ENCODE data around the gene ZDHHC14.

DNA sequence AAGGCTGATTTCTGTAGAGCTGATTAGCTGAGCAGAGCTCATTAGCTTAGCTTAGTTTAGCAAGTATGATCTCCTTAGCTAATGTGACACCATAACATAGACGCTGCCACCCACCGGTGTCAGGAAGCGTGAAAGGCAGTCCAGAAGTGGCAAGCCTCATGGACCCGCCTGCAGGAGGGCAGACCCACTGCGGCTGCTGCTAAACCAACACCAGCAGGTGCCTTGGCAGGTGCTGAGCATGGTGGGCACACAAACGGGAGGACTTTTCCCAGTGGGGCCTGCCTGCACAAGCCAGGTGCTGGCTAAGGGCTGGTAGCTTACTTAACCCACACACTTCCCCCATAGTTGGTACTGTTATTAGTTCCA lies 22.7 kb downstream of the ZDHHC14 start:
- TF ChIP-seq, protein P1, sequence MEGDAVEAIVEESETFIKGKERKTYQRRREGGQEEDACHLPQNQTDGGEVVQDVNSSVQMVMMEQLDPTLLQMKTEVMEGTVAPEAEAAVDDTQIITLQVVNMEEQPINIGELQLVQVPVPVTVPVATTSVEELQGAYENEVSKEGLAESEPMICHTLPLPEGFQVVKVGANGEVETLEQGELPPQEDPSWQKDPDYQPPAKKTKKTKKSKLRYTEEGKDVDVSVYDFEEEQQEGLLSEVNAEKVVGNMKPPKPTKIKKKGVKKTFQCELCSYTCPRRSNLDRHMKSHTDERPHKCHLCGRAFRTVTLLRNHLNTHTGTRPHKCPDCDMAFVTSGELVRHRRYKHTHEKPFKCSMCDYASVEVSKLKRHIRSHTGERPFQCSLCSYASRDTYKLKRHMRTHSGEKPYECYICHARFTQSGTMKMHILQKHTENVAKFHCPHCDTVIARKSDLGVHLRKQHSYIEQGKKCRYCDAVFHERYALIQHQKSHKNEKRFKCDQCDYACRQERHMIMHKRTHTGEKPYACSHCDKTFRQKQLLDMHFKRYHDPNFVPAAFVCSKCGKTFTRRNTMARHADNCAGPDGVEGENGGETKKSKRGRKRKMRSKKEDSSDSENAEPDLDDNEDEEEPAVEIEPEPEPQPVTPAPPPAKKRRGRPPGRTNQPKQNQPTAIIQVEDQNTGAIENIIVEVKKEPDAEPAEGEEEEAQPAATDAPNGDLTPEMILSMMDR (IDR thresholded peaks at IDR 0.05): no peak
- TF ChIP-seq POLR2A (IDR thresholded peaks at IDR 0.05; ENCODE audit: low read depth): no peak
